Right kidney (tissue), 1 donor: ENCODE results near the gene NRF1.

Experiments
- DNase-seq: peaks from one replicate; pipeline ENCODE4 v3.0.0-alpha.2; 2016

NRF1 gene

GRCh38 chr7:129804111-129804889 is 192.8 kb downstream of the NRF1 start:
- no peak for DNase-seq

GRCh38 chr7:129804890-129805719 is 193.6 kb downstream of the NRF1 start:
- no peak for DNase-seq
